DMS53 (cell line): ENCODE data around the gene LAGE3.
A peak's percentile ranks its signal among the peaks of the same experiment; 100 is the strongest.

Source experiments
- DNase-seq: peaks from one replicate; lab custom pipeline; 2025; lab: John Stamatoyannopoulos, UW

LAGE3 gene

DNA sequence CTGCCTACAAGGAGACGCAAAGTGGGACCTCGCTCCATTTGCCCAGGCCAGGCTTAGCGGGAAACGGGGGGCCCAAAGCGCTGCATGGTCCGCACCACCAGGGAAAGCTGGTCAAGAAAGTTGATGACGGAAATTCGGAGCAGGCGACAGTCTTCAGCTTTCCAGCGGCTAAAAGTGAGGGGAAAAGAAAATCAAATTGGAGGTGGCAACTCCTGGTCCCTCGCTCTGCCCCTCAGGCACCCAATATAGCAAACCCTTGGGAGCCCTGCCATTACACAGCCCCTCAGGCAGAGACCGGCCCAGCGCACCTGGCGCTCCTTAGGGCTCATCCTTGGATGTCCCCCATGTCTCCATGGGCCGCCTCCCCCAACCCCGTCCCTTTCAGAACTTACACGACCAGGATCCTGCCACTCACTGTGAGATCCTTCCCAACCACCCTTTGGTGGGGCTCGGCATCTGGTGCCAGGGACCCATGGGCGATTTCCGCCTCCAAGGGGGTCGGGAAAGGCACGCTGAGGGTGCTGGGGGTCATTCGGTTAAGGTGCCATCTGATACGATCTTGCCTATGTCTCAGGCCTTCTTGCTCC lies 1.1 kb downstream of the LAGE3 start:
- peak; percentile 38 for DNase-seq

DNA sequence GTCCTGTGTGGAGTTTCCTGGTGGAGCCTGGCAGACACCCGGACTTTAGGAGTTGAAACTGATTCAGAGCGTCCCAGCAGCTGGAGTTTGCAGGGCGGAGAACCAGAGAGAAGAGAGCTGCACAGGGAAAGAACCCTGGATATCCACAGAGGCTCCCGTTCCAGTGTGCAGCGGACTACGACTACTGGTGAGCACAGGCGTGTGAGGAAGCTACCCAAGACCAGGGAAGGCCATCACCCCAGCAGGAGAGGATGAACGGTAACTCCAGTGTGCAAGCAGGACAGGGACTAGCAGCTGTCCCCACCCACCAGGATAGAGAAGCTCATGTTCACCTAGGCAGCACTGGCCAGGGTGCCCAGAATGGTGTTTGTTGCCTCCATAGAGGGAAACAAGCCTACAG lies 2.3 kb downstream of the LAGE3 start:
- peak; percentile 35 for DNase-seq

DNA sequence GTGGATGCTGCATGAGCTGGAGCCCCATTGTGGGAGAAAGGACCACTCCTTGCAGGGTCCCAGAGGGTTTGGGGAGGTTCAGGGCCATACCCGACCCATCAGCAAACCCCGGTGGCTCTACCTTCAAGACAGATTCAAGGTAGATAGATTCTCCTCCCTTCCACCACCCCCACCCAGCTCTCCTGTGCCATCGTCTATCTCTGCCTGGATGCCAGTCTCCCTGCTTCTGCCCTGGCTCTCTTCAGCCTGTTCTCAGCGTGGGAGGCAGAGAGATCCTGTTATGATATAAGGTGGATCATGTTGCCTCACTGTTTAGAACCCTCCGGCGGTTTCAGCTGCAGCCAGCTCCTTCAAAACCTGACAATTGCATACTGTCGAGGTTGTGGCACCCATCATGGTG lies 5.4 kb downstream of the LAGE3 start:
- no peak for DNase-seq

DNA sequence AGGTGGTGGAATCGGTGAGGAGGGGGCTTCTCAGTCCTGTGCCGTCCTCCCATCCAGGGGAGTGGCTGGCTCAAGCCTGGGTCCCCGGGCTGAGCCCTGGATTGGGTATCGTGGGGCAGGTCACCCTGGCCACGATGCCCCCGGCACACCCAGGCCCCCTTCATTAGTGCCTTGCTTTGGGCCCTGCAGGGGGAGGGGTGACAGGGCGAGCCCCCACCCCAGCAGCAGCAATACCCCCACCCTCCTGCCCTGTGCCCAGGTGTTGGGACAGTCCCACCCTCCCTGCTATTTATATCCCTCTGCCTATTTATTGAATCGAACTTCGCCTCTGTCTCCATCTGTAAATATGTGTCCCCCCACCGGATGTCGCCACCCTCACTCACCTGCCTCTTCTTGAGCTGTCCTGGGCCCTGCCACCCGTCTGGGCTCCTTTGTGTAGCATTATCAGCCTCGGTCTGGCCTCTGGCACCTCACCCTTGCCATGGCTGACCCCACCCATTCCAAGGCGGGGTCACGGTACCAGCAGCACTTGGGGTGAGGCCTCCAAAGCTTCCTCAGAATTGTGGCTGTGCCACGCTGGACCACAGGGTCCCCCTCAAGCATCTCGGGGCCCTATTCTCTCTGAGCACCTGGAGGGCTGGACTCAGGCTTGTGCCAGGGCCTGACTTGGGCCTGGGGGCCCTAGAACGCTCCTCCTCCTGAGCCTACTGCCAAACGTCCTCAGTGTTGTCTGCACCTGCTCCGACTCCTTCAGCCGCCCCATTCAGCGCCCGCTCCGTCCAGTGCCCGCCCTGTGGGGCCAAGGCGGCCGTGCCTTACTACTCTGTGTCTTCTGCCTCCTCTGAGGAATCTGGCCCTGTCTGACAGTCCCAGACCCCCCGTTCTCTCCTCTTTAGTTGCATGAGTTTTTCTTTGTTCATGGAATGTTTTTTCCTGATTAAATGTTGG lies 6.1 kb downstream of the LAGE3 start:
- DNase-seq = no peak

DNA sequence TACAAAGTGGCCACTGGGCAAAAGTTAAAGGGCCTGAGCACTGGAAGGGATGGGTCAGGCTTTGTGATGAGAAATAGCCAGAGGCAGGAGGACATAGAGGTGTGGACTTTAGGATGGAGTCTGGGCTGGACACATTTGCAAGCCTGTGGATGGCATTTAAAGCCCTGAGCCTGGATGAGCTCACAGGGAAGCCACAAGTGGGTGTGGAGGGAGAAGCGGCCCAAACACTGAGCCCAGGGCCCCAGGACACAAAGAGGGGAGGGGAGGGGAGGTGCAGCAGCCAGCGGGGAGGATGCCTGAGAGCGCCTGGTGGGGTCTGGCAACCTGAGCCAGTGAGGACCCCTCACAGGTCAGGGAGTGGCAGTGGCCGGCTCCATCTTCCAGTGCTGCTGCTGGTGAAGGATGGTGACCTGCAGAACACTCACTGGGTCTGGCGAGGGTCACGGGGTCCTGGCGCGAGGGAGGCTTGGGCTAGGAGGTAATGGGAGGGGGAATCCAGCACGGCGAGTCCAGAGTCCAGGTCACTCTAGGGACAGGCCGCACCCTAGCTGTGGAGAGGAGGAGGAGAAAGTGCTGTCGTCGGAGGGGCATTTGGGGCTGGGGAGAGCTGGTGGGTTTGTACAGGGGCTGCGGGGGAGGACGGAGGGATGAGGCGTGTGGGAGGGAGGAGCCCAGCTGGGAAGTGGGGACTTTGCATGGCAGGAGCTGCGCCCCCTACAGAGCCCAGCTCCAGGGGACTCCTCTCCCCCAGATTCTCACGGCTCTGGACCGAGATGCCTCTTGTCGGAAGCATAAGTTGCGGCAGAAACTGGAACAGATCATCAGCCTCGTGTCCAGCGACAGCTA lies 7.0 kb downstream of the LAGE3 start:
- no peak for DNase-seq

DNA sequence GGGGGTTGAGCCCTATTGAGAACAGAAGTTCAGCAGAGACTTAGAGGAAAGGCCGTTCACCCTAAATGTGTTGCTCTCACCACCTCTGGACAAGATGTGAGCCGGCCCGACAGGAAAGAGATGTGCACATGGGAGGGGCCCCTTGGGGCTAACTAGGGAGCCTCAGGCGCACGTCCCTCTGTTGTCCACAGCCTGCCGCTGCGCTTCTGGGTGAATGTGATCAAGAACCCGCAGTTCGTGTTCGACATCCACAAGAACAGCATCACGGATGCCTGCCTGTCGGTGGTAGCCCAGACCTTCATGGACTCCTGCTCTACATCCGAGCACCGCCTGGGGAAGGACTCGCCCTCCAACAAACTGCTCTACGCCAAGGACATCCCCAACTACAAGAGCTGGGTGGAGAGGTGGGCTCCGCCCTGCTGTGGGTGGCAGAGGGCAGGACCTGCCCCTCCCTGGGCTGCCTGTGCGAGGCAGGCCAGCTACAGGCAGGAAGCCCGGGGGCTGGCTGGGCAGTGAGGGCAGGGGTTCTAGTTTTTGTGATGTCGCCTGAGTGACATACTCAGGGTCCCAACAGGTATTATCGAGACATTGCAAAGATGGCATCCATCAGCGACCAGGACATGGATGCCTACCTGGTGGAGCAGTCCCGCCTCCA lies 8.0 kb downstream of the LAGE3 start:
- DNase-seq = no peak

DNA sequence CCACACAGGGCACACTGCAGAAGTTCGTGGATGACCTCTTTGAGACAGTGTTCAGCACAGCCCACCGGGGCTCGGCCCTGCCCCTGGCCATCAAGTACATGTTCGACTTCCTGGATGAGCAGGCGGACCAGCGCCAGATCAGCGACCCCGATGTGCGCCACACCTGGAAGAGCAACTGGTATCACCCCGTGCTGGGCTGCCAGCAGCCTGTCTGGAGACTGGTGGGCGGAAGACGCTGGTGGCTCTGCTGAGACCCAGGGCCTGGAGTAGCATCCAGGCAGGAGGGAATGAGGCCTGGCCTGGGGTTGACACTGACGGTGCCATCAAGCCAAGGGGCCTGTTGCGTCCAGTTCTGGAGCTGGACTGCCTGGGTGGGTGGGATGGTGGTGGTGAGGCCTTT lies 8.6 kb downstream of the LAGE3 start:
- DNase-seq = no peak

DNA sequence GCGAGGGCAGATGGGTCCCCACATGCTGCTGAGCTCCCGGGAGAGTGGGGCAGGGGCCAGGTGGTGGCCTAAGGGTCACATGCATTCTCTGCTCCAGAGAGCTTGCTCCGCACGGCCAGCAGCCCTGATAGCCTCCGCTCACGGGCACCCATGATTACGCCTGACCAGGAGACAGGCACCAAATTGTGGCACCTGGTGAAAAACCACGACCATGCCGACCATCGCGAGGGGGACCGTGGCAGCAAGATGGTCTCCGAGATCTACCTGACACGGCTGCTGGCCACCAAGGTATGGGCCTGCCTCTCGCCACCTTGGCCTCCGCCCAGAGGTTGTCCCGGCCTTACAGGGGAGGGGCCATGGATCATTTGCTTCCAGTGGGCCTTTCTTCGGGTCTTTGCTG lies 9.2 kb downstream of the LAGE3 start:
- no peak for DNase-seq

DNA sequence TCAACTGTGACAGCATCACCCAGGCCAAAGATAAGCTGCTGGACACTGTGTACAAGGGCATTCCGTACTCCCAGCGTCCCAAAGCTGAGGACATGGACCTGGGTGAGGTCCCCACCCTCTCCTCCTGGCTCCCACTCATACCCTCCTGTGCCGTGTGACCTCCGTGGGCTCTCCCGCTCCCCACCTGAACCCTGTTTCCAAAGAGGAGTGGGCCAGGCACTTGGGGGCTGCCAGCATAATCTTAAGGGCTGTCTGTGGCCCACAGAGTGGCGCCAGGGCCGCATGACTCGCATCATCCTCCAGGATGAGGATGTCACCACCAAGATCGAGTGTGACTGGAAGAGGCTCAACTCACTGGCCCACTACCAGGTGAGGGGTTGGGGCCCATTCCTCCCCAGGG lies 10.0 kb downstream of the LAGE3 start:
- no peak for DNase-seq

DNA sequence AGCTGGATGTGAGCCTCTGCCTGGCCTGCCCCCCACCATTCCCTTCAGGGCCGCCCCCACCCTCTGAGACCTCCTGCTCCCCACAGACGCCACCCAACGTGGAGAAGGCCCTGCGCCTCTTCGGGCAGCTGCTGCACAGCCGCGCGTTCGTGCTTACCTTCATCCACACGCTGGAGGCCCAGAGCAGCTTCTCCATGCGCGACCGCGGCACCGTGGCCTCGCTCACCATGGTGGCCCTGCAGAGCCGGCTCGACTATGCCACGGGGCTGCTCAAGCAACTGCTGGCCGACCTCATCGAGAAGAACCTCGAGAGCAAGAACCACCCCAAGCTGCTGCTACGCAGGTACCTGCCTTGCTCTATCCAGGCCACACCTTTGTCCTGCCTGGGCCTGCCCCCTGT lies 10.9 kb downstream of the LAGE3 start:
- no peak for DNase-seq

DNA sequence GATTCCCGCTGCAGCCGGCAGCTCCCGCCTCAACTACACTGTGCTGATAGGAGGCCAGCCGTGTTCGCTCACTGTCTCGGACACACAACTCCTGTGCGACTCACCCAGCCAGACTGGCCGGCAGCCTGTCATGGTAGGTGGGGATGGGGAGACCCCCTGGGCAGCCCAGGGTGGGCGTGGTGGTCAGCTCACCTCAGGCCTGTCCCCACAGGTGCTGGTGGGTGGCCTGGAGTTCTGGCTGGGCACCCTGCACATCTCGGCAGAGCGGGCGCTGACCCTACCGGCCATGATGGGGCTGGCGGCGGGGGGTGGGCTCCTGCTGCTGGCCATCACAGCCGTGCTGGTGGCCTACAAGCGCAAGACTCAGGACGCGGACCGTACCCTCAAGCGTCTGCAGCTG lies 11.5 kb downstream of the LAGE3 start:
- DNase-seq = no peak

DNA sequence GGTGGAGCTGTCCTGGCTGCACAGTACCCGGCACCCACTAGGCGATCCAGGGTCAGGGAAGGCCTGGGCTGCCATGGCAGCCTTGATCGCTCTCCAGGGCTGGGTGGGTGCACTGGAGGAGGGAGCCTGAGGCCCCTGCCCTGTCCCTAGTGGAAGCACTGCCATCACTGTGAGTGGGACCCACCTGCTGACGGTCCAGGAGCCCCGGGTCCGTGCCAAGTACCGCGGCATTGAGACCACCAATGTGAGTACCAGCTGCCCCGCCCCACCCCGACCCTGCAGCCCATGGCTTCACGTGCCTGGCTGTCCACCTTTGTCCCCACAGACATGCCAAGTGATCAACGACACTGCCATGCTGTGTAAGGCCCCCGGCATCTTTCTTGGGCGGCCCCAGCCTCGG lies 12.2 kb downstream of the LAGE3 start:
- DNase-seq = no peak

DNA sequence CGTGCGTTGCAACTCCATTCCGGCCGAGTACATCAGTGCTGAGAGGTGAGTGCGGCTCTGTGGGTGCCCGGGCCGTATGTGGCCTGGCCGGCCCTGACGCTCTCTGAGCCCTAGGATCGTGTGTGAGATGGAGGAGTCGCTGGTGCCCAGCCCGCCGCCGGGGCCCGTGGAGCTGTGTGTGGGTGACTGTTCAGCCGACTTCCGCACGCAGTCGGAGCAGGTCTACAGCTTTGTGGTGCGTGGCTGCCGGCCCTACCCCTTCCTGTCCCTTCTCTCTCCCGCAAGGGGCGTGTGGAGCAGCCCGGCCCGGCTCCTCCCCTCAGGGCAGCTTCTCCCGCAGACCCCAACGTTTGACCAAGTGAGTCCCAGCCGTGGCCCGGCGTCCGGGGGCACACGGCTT lies 13.0 kb downstream of the LAGE3 start:
- DNase-seq = no peak

DNA sequence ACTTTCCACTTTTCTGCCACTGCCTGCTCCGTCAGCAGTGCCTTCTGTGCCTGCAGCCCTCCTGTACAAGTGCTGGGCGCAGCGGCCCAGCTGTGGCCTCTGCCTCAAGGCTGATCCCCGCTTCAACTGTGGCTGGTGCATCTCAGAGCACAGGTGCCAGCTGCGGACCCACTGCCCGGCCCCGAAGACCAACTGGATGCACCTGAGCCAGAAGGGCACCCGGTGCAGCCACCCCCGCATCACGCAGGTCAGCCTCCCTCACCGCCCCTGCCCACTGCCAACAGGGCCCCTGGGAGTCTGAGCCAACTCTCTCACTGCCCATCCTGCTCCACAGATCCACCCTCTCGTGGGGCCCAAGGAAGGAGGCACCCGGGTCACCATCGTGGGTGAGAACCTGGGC lies 13.5 kb downstream of the LAGE3 start:
- DNase-seq = no peak

DNA sequence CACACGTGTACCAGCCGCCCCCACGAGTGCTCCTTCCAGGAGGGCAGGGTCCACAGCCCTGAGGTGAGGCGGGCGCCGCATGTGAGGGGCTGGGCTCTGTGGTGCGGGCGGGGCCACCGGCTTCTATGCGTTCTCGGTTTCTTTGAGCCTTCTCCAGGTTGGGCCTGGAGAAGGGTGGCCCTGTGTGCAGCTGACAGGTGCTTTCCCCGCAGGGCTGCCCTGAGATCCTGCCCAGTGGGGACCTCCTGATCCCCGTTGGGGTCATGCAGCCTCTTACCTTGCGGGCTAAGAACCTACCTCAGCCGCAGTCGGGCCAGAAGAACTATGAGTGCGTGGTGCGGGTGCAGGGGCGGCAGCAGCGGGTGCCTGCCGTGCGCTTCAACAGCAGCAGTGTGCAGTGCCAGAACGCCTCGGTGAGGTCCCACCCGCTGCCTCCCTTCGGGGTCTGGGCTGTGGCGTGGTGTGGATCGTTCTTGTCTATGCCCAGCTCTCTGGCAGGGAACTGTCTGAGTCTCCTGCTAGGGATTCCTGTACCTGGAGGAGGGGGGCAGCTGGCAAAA lies 14.2 kb downstream of the LAGE3 start:
- DNase-seq = no peak

DNA sequence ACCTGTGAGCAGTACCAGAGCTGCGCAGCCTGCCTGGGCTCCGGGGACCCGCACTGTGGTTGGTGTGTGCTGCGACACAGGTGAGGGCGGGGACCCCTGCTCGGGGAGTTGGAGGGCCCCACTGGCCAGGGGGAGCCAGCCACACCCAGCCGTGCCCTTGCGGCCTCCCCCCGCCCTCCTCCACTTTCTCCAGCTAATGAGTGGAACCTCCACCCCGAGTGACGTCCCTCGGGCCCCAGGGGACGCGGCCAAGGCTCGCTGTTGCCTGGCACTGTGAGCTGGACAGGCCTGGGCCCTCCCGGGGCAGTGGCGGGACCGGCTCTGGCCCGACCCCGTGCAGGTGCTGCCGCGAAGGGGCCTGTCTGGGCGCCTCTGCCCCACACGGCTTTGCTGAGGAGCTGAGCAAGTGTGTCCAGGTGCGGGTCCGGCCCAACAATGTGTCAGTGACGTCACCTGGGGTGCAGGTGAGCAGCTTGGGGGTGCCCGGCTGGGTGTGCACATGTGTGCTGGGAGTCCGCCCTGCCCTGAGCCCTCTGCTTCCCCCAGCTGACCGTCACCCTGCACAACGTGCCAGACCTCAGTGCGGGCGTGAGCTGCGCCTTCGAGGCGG lies 15.4 kb downstream of the LAGE3 start:
- DNase-seq = no peak

DNA sequence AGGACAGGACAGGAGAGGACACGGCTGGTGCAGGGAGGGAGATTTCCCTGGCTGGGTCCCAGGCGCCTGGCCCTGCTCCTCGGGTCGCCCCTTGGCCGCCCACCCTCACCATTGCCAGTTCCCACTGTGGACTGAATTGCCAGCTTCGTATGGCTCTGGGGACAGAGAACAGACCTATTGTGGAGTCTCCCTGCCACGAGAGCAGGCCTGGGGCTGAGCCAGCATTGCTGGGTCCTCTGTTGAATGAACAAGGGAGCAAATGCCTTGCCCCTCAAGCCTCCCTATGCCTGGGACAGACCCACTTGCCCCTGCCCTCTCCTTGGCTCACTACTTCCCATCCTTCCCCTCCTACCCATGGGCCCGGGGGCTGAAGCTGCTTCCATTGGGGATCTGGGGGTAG lies 16.7 kb downstream of the LAGE3 start:
- no peak for DNase-seq

DNA sequence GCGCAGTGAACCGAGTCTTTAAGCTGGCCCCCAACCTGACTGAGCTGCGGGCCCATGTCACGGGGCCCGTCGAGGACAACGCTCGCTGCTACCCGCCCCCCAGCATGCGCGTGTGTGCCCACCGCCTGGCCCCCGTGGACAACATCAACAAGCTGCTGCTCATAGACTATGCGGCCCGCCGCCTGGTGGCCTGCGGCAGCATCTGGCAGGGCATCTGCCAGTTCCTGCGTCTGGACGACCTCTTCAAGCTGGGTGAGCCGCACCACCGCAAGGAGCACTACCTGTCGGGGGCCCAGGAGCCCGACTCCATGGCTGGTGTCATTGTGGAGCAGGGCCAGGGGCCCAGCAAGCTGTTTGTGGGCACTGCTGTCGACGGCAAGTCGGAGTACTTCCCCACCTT lies 18.8 kb downstream of the LAGE3 start:
- DNase-seq = no peak

DNA sequence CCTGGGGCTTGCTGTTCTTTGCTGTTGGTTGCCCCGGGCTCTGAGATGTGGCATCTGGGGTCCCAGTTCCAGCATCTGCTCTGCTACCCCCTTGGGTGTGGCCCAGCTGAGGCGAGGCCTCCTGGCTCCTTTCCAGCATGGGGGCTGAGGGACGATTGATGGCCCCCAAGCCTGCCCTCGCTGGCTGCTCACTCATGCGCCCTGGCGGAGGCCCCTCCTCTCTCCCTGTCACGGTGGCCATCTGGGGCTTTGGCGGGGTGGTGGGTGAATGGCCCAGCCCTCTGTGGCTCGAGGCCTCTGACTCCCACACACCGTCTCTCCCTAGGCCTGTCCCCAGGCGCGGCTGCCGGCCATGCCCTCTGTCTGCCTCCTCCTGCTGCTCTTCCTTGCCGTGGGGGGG lies 19.2 kb downstream of the LAGE3 start:
- DNase-seq = no peak

DNA sequence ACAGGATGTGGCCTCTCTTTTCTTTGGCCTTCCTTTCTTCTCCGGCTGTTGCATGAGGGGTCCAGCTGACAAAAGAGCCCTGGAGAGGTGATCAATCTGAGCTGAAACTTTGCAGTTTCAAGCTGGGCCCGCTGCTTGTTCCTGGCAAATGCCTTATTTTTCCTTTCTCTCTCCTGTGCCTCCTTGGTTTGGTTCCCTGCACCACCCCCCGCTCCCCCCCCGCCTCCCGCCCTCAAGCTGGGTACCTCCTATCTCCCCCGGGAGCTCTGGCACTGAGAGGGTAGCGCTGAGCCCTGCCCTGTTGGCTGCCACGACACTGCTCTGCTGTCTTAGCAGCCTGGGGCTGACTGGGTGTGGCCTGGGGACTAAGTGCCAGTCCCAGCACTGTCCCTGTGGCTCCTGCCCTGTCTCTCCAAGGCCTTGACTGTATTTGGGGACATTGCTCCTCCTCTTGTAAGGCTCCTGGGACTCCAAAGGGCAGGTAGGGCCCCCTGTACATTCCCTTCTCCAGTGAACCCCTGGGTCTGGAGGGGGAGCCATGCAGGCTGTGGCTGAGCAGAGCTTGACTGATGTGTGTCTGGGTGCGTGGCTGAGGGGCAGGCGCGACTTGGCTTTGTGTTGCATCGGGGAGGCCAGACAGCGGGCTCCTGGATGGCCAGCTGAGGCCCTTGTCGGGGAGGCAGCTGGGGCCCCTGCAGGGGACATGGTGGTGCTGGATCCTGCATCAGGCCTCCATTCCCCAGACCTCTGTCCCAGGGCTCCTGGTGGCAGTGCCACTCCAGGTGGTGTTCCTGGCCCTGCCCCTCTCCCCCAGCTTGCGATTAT lies 19.9 kb downstream of the LAGE3 start:
- DNase-seq = peak; percentile 52
